ENCODE results near the gene TTC8.

Gene TTC8

GRCh38 chr14:88863167-88863566, 38.7 kb downstream of the TTC8 start:
- Histone ChIP-seq H3K9ac (ENCODE audit: low read depth, low read length) (no peak overlapping the region), H3K9me3 (ENCODE audit: control insufficient read depth, insufficient read depth, low read length) (no peaks in the 10 kb centered on the region), H3K4me1 (ENCODE audit: insufficient read depth, low read length) (no peaks in the 10 kb centered on the region), H3K36me3 (ENCODE audit: insufficient read depth, low read length) (no peaks in the 10 kb centered on the region)

DNA sequence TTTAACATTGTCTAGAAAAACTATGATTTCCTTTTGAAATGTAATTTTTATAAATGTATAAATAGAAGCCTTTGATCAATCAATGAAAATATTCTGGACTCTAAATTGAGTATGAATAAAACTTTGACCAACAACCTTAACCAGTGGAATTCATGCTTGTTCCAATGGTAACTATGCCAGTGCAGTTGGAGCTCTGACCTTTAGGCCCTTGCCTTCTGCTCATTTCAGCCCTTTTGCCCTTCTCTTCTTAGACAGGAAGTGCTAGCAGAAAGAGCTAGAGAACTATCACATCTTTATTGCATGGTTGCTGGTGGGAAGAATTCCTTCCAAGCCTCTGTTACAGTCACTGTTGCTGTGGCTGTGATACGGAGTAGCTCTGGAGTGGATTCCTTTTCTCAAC, 39.7 kb downstream of the TTC8 start:
- Histone ChIP-seq H3K36me3 (ENCODE audit: insufficient read depth, low read length) (no peaks in the 10 kb centered on the region), H3K9ac (ENCODE audit: low read depth, low read length) (no peak overlapping the region), H3K9me3 (ENCODE audit: control insufficient read depth, insufficient read depth, low read length) (no peaks in the 10 kb centered on the region), H3K4me1 (ENCODE audit: insufficient read depth, low read length) (no peaks in the 10 kb centered on the region)

DNA sequence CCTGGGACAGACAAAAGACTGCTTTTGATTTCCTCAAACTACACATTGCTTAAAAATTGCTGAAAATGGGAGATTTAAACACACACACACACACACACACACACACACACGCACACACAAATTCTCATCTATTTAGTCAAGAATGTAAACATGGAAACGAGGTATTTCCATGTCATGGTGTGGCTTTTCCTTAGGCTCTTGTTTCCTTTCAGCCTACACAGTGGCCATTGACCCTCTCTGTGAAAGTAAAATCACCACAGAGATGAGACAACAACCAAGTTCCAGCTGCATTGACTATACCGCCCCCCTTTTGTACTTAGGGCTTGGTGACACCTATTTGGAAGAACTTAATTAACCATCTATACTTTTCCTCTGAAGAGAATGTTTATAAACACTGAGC, 41.9 kb downstream of the TTC8 start:
- Histone ChIP-seq H3K4me1 (ENCODE audit: insufficient read depth, low read length) (no peaks in the 10 kb centered on the region), H3K36me3 (ENCODE audit: insufficient read depth, low read length) (no peaks in the 10 kb centered on the region), H3K9me3 (ENCODE audit: control insufficient read depth, insufficient read depth, low read length) (no peaks in the 10 kb centered on the region), H3K9ac (ENCODE audit: low read depth, low read length) (no peak overlapping the region)

- Histone ChIP-seq H3K4me1 (ENCODE audit: insufficient read depth, low read length) (no peaks in the 10 kb centered on the region), H3K36me3 (ENCODE audit: insufficient read depth, low read length) (no peaks in the 10 kb centered on the region)
Measured at GRCh38 chr14:88868558-88869159, 44.2 kb downstream of the TTC8 start.

DNA sequence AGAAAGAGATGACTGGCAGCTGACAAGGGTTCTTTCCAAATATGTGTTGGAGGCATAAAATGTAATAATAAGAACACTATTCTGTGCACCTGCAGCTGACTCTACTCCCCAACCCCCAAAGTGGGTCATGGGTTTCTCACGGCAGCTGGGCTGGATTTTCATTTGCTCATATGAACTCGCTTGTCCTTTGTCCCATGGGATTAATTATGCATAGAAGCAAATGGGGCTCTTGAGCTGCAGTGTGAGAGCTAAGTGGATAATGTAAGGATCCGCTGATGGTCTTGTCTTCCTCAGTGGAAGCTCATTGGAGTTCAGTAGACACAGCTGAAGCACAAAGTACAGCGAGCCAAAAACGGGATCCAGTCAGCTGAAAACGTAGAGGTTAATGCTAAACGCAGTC, 46.3 kb downstream of the TTC8 start:
- H3K9ac ChIP-seq (ENCODE audit: low read depth, low read length): no peak overlapping the region
- no peaks in the 10 kb centered on the region for H3K36me3 ChIP-seq (ENCODE audit: insufficient read depth, low read length)

More at GRCh38 chr14:88868558-88869159, 44.2 kb downstream of the TTC8 start:
- Histone ChIP-seq H3K9me3 (ENCODE audit: control insufficient read depth, insufficient read depth, low read length) (no peaks in the 10 kb centered on the region), H3K9ac (ENCODE audit: low read depth, low read length) (no peak overlapping the region)

GRCh38 chr14:88871429-88871828, 47.0 kb downstream of the TTC8 start:
- no peak overlapping the region for H3K9ac ChIP-seq (ENCODE audit: low read depth, low read length)
- H3K9me3 ChIP-seq (ENCODE audit: control insufficient read depth, insufficient read depth, low read length): no peaks in the 10 kb centered on the region
- H3K36me3 ChIP-seq (ENCODE audit: insufficient read depth, low read length): no peaks in the 10 kb centered on the region
- H3K4me1 ChIP-seq (ENCODE audit: insufficient read depth, low read length): no peaks in the 10 kb centered on the region

More for the DNA sequence above, 46.3 kb downstream of the TTC8 start:
- no peaks in the 10 kb centered on the region for H3K9me3 ChIP-seq (ENCODE audit: control insufficient read depth, insufficient read depth, low read length)
- H3K4me1 ChIP-seq (ENCODE audit: insufficient read depth, low read length): no peaks in the 10 kb centered on the region

GRCh38 chr14:88872976-88873375, 48.5 kb downstream of the TTC8 start:
- Histone ChIP-seq H3K36me3 (ENCODE audit: insufficient read depth, low read length) (no peaks in the 10 kb centered on the region), H3K4me1 (ENCODE audit: insufficient read depth, low read length) (no peaks in the 10 kb centered on the region), H3K9ac (ENCODE audit: low read depth, low read length) (no peak overlapping the region), H3K9me3 (ENCODE audit: control insufficient read depth, insufficient read depth, low read length) (no peaks in the 10 kb centered on the region)

GRCh38 chr14:88877192-88877591, 52.7 kb downstream of the TTC8 start:
- no peak overlapping the region for H3K9ac ChIP-seq (ENCODE audit: low read depth, low read length)
- no peaks in the 10 kb centered on the region; the same call in 1 of the 2 replicates for H3K9me3 ChIP-seq (ENCODE audit: control insufficient read depth, insufficient read depth, low read length)
- no peaks in the 10 kb centered on the region for H3K4me1 ChIP-seq (ENCODE audit: insufficient read depth, low read length)
- no peaks in the 10 kb centered on the region for H3K36me3 ChIP-seq (ENCODE audit: insufficient read depth, low read length)

DNA sequence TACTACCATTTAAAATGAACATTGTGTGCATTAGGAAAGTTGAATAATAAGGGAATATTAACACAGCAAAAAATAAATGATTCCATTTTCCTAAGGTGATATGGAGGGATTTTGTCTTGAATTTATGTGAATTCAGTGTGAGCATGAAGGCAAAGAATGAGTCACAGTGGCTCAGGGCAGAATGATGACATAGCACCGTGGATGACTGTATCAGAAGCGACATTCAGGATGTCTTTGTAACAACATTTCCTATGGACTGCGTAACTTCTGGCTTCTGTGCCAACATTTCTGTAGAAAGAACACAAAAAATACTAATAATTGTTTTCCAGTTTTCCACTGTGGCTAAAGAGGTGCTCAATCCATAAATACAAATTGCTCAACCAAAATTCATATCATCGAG, 54.6 kb downstream of the TTC8 start:
- no peaks in the 10 kb centered on the region for H3K4me1 ChIP-seq (ENCODE audit: insufficient read depth, low read length)
- no peaks in the 10 kb centered on the region for H3K36me3 ChIP-seq (ENCODE audit: insufficient read depth, low read length)
- no peaks in the 10 kb centered on the region; the same call in 1 of the 2 replicates for H3K9me3 ChIP-seq (ENCODE audit: control insufficient read depth, insufficient read depth, low read length)
- H3K9ac ChIP-seq (ENCODE audit: low read depth, low read length): no peak overlapping the region

- H3K4me1 ChIP-seq (ENCODE audit: insufficient read depth, low read length): no peaks in the 10 kb centered on the region
- no peaks in the 10 kb centered on the region; the same call in 1 of the 2 replicates for H3K9me3 ChIP-seq (ENCODE audit: control insufficient read depth, insufficient read depth, low read length)
- H3K9ac ChIP-seq (ENCODE audit: low read depth, low read length): no peak overlapping the region
- no peaks in the 10 kb centered on the region for H3K36me3 ChIP-seq (ENCODE audit: insufficient read depth, low read length)
Measured at GRCh38 chr14:88882236-88882635, 57.8 kb downstream of the TTC8 start.

- Histone ChIP-seq H3K9me3 (ENCODE audit: control insufficient read depth, insufficient read depth, low read length) (no peaks in the 10 kb centered on the region; the same call in 1 of the 2 replicates), H3K36me3 (ENCODE audit: insufficient read depth, low read length) (no peaks in the 10 kb centered on the region), H3K9ac (ENCODE audit: low read depth, low read length) (no peak overlapping the region), H3K4me1 (ENCODE audit: insufficient read depth, low read length) (no peaks in the 10 kb centered on the region)
Measured at GRCh38 chr14:88895116-88895515, 70.7 kb downstream of the TTC8 start.

DNA sequence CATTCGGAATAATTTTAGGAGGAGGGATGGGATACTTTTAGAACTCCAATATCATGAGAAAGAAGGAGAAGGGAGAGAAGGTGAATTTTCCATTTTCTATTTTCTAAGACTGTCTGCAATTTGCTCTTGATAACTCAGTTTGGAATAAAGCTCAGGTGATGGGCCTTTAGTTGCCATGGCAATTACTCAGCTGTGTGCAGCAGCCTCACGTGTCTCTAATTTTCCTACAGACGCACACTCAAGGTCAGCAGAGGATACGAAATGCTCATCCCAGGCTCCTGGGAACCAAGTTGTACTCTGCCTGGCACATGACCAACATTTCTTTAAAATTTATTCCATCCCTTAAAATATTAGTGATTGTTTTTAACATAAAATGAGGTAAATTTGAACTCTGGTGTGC, 76.7 kb downstream of the TTC8 start:
- Histone ChIP-seq H3K4me1 (ENCODE audit: insufficient read depth, low read length) (no peaks in the 10 kb centered on the region), H3K9me3 (ENCODE audit: control insufficient read depth, insufficient read depth, low read length) (no peaks in the 10 kb centered on the region), H3K9ac (ENCODE audit: low read depth, low read length) (no peak overlapping the region), H3K36me3 (ENCODE audit: insufficient read depth, low read length) (no peaks in the 10 kb centered on the region)

DNA sequence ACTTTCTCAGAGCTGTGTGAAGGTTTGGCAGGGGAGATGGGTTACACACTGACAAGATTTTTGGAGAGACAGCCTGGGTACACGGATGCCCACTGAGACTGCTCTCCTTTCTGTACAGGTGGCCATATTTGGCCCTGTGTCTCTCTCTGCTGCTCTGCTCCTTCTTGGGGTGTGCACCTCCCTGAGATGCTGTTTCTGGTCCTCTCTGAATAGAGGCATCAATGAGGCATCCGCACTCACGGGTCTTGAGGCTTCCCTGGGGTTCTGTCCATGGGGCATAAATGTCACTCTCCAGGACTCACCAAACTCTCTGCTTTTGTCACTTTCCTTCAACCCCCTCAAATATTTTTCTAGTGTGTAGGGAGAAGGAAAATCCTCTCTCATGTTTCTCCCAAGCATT, 77.5 kb downstream of the TTC8 start:
- no peaks in the 10 kb centered on the region for H3K4me1 ChIP-seq (ENCODE audit: insufficient read depth, low read length)
- H3K9me3 ChIP-seq (ENCODE audit: control insufficient read depth, insufficient read depth, low read length): no peaks in the 10 kb centered on the region
- no peak overlapping the region for H3K9ac ChIP-seq (ENCODE audit: low read depth, low read length)
- no peaks in the 10 kb centered on the region for H3K36me3 ChIP-seq (ENCODE audit: insufficient read depth, low read length)

- Histone ChIP-seq H3K4me1 (ENCODE audit: insufficient read depth, low read length) (no peaks in the 10 kb centered on the region), H3K9ac (ENCODE audit: low read depth, low read length) (no peak overlapping the region), H3K9me3 (ENCODE audit: control insufficient read depth, insufficient read depth, low read length) (no peaks in the 10 kb centered on the region), H3K36me3 (ENCODE audit: insufficient read depth, low read length) (no peaks in the 10 kb centered on the region)
Measured at GRCh38 chr14:88902850-88903249, 78.4 kb downstream of the TTC8 start.

DNA sequence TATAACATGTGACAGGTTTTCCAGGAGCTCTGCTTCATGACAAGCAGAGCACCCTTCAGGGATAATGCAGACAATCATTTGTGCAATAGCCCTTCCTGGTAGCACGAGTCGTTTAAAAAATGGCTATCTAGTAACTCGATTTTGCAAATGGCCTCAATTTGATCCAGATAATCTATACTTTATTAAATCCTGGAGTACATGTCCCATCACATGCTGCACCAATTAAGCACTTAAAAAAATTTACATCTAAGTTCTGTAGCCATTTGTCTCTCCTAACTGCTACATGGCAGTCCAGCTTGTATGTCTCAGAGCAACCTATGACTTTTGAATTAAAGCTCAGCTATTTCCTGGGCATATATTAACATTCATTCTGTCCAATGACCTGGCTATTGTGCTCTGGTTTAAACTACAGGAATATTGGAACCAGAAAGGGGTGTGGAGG, 79.8 kb downstream of the TTC8 start:
- H3K9ac ChIP-seq (ENCODE audit: low read depth, low read length): no peak overlapping the region
- no peaks in the 10 kb centered on the region for H3K4me1 ChIP-seq (ENCODE audit: insufficient read depth, low read length)

DNA sequence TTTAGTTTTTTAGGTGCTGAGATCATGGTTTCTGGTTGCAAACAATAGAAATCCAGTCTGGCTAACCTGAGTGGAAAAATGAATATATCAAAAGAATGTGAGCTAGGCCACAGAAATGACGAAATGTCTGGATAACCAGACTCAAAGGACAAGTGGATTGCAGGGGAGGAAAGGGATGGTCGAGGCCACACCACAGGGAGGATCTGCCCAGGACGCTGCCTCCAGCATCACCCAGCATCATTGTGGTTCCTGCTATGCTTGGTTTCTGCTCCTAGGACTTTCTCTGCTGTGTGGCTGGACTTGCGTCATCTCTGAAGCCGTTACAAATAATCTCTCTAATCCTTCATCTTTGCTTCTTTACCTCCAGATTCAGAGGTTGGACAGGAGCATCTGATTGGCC, 80.4 kb downstream of the TTC8 start:
- Histone ChIP-seq H3K4me1 (ENCODE audit: insufficient read depth, low read length) (no peaks in the 10 kb centered on the region), H3K9ac (ENCODE audit: low read depth, low read length) (no peak overlapping the region), H3K9me3 (ENCODE audit: control insufficient read depth, insufficient read depth, low read length) (no peaks in the 10 kb centered on the region), H3K36me3 (ENCODE audit: insufficient read depth, low read length) (no peaks in the 10 kb centered on the region)

More for the DNA sequence above, 79.8 kb downstream of the TTC8 start:
- no peaks in the 10 kb centered on the region for H3K9me3 ChIP-seq (ENCODE audit: control insufficient read depth, insufficient read depth, low read length)
- H3K36me3 ChIP-seq (ENCODE audit: insufficient read depth, low read length): no peaks in the 10 kb centered on the region

Data from ES-I3 (cell line).